ENCODE data around the gene MAEA. TPM values are rescaled to one million over a fixed set of nuclear protein-coding genes. Genes with fewer than 3 reads are reported as not detected.

The MAEA gene
- total and polyA plus RNA-seq, 2 experiments from 2014 or later: 49.8 to 99.0 TPM

DNA sequence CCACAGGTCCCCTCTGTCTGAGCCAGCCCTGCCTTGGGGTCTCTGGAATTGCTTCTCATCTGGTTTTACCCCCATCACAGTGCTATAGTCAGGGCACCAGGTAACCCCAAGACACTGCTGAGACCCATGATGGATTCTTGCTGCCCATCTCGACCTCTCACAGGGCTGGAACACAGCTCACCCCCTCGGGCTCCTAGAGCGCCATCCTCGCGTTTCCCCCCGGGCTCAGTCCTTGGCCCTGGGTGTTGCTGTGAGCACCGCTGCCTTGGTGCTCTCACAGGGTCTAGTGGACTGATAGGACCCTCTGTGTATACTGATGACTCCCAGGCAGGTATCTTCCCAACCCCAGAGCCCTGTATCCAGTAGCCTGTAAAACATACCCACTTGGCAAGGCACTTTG, 8.8 kb downstream of the MAEA start:
- H3K27ac ChIP-seq (ENCODE audit: low read depth): no peak overlapping the region
- H3K27me3 ChIP-seq (ENCODE audit: insufficient read depth): no peaks in the 10 kb centered on the region
- ATAC-seq: no peak
- peaks cover 11% of the 10 kb centered on the region for H3K4me1 ChIP-seq (ENCODE audit: insufficient read depth)
- Mint-ChIP-seq H3K4me3 (no peak overlapping the region), H3K4me1 (peaks cover 37% of the 10 kb centered on the region), H3K27ac (peak overlapping the region; percentile 80; the same call in 1 of the 2 replicates), H3K36me3 (ENCODE audit: low read depth) (peaks cover 28% of the 10 kb centered on the region), H3K27me3 (ENCODE audit: insufficient read depth, low read depth, poor library complexity) (peaks cover 9% of the 10 kb centered on the region), H3K9me3 (no peaks in the 10 kb centered on the region)
- H3K4me2 ChIP-seq: no peak overlapping the region
- H3K36me3 ChIP-seq (ENCODE audit: insufficient read depth): no peaks in the 10 kb centered on the region
- no peaks in the 10 kb centered on the region for H3F3A ChIP-seq (replicated peaks; ENCODE audit: low read depth)
- DNase-seq (ENCODE audit: low spot score): no peak
- peaks cover 35% of the 10 kb centered on the region for H4K20me1 ChIP-seq (replicated peaks; ENCODE audit: insufficient read depth)
- no peak overlapping the region for H2AFZ ChIP-seq
- H3K79me2 ChIP-seq (replicated peaks; ENCODE audit: insufficient read depth): peaks cover 92% of the 10 kb centered on the region
- no peaks in the 10 kb centered on the region for H3K9me2 ChIP-seq (ENCODE audit: insufficient read depth)
- TF ChIP-seq STAT1 (IDR thresholded peaks at IDR 0.05; ENCODE audit: unreplicated experiment) (no peak), NANOG (IDR thresholded peaks at IDR 0.05; ENCODE audit: borderline replicate concordance) (no peak), JUNB (IDR thresholded peaks at IDR 0.05; ENCODE audit: unreplicated experiment) (no peak), POLR2AphosphoS5 (IDR thresholded peaks at IDR 0.05; ENCODE audit: low read depth) (no peak), EZH2phosphoT487 (IDR thresholded peaks at IDR 0.05; ENCODE audit: unreplicated experiment) (no peak), ZNF331 (CRISPR knock-in tag; IDR thresholded peaks at IDR 0.05; ENCODE audit: low read depth) (no peak), CREB1 (CRISPR knock-in tag; IDR thresholded peaks at IDR 0.05; ENCODE audit: low read depth) (no peak)
- TF ChIP-seq, protein P1, sequence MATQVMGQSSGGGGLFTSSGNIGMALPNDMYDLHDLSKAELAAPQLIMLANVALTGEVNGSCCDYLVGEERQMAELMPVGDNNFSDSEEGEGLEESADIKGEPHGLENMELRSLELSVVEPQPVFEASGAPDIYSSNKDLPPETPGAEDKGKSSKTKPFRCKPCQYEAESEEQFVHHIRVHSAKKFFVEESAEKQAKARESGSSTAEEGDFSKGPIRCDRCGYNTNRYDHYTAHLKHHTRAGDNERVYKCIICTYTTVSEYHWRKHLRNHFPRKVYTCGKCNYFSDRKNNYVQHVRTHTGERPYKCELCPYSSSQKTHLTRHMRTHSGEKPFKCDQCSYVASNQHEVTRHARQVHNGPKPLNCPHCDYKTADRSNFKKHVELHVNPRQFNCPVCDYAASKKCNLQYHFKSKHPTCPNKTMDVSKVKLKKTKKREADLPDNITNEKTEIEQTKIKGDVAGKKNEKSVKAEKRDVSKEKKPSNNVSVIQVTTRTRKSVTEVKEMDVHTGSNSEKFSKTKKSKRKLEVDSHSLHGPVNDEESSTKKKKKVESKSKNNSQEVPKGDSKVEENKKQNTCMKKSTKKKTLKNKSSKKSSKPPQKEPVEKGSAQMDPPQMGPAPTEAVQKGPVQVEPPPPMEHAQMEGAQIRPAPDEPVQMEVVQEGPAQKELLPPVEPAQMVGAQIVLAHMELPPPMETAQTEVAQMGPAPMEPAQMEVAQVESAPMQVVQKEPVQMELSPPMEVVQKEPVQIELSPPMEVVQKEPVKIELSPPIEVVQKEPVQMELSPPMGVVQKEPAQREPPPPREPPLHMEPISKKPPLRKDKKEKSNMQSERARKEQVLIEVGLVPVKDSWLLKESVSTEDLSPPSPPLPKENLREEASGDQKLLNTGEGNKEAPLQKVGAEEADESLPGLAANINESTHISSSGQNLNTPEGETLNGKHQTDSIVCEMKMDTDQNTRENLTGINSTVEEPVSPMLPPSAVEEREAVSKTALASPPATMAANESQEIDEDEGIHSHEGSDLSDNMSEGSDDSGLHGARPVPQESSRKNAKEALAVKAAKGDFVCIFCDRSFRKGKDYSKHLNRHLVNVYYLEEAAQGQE (IDR thresholded peaks at IDR 0.05; ENCODE audit: unreplicated experiment): no peak
- TF ChIP-seq, protein P2, sequence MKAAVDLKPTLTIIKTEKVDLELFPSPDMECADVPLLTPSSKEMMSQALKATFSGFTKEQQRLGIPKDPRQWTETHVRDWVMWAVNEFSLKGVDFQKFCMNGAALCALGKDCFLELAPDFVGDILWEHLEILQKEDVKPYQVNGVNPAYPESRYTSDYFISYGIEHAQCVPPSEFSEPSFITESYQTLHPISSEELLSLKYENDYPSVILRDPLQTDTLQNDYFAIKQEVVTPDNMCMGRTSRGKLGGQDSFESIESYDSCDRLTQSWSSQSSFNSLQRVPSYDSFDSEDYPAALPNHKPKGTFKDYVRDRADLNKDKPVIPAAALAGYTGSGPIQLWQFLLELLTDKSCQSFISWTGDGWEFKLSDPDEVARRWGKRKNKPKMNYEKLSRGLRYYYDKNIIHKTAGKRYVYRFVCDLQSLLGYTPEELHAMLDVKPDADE (IDR thresholded peaks at IDR 0.05): no peak
- TF ChIP-seq, protein P3, sequence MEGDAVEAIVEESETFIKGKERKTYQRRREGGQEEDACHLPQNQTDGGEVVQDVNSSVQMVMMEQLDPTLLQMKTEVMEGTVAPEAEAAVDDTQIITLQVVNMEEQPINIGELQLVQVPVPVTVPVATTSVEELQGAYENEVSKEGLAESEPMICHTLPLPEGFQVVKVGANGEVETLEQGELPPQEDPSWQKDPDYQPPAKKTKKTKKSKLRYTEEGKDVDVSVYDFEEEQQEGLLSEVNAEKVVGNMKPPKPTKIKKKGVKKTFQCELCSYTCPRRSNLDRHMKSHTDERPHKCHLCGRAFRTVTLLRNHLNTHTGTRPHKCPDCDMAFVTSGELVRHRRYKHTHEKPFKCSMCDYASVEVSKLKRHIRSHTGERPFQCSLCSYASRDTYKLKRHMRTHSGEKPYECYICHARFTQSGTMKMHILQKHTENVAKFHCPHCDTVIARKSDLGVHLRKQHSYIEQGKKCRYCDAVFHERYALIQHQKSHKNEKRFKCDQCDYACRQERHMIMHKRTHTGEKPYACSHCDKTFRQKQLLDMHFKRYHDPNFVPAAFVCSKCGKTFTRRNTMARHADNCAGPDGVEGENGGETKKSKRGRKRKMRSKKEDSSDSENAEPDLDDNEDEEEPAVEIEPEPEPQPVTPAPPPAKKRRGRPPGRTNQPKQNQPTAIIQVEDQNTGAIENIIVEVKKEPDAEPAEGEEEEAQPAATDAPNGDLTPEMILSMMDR (conservative IDR thresholded peaks at IDR 0.05; ENCODE audit: low read depth in 2 of 2): no peak
- TF ChIP-seq, protein P4, sequence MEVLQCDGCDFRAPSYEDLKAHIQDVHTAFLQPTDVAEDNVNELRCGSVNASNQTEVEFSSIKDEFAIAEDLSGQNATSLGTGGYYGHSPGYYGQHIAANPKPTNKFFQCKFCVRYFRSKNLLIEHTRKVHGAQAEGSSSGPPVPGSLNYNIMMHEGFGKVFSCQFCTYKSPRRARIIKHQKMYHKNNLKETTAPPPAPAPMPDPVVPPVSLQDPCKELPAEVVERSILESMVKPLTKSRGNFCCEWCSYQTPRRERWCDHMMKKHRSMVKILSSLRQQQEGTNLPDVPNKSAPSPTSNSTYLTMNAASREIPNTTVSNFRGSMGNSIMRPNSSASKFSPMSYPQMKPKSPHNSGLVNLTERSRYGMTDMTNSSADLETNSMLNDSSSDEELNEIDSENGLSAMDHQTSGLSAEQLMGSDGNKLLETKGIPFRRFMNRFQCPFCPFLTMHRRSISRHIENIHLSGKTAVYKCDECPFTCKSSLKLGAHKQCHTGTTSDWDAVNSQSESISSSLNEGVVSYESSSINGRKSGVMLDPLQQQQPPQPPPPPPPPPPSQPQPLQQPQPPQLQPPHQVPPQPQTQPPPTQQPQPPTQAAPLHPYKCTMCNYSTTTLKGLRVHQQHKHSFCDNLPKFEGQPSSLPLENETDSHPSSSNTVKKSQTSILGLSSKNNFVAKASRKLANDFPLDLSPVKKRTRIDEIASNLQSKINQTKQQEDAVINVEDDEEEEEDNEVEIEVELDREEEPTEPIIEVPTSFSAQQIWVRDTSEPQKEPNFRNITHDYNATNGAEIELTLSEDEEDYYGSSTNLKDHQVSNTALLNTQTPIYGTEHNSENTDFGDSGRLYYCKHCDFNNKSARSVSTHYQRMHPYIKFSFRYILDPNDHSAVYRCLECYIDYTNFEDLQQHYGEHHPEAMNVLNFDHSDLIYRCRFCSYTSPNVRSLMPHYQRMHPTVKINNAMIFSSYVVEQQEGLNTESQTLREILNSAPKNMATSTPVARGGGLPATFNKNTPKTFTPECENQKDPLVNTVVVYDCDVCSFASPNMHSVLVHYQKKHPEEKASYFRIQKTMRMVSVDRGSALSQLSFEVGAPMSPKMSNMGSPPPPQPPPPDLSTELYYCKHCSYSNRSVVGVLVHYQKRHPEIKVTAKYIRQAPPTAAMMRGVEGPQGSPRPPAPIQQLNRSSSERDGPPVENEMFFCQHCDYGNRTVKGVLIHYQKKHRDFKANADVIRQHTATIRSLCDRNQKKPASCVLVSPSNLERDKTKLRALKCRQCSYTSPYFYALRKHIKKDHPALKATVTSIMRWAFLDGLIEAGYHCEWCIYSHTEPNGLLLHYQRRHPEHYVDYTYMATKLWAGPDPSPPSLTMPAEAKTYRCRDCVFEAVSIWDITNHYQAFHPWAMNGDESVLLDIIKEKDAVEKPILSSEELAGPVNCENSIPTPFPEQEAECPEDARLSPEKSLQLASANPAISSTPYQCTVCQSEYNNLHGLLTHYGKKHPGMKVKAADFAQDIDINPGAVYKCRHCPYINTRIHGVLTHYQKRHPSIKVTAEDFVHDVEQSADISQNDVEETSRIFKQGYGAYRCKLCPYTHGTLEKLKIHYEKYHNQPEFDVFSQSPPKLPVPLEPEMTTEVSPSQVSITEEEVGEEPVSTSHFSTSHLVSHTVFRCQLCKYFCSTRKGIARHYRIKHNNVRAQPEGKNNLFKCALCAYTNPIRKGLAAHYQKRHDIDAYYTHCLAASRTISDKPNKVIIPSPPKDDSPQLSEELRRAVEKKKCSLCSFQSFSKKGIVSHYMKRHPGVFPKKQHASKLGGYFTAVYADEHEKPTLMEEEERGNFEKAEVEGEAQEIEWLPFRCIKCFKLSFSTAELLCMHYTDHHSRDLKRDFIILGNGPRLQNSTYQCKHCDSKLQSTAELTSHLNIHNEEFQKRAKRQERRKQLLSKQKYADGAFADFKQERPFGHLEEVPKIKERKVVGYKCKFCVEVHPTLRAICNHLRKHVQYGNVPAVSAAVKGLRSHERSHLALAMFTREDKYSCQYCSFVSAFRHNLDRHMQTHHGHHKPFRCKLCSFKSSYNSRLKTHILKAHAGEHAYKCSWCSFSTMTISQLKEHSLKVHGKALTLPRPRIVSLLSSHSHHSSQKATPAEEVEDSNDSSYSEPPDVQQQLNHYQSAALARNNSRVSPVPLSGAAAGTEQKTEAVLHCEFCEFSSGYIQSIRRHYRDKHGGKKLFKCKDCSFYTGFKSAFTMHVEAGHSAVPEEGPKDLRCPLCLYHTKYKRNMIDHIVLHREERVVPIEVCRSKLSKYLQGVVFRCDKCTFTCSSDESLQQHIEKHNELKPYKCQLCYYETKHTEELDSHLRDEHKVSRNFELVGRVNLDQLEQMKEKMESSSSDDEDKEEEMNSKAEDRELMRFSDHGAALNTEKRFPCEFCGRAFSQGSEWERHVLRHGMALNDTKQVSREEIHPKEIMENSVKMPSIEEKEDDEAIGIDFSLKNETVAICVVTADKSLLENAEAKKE (CRISPR knock-in tag; IDR thresholded peaks at IDR 0.05): no peak
- H3K4me3 ChIP-seq: no peak overlapping the region
